Neural crest cell (in vitro differentiated cells): Measurements from ENCODE around the gene PHACTR2. TPM values are rescaled to one million over a fixed set of nuclear protein-coding genes. Genes with fewer than 3 reads are reported as not detected.
A peak's percentile ranks its signal among the peaks of the same experiment; 100 is the strongest.

Experiments used
- DNase-seq: peaks from one replicate; pipeline ENCODE4 v3.0.0; 2021; ENCODE audit warnings: low read depth, mixed read lengths, low spot score
- H3K27ac Mint-ChIP-seq: one replicate; pipeline ENCODE4 v1.8.0; 2021; ENCODE audit warnings: mild to moderate bottlenecking, mixed read lengths; ENCODE audit not compliant: unreplicated experiment
- H3K27me3 Mint-ChIP-seq: 2 replicates; pipeline ENCODE4 v1.8.0; 2021; ENCODE audit warnings: low read depth, mild to moderate bottlenecking, mixed read lengths
- H3K36me3 Mint-ChIP-seq: 2 replicates; pipeline ENCODE4 v1.8.0; 2021; ENCODE audit warnings: low read depth, mild to moderate bottlenecking, mixed read lengths
- H3K4me1 Mint-ChIP-seq: 2 replicates; pipeline ENCODE4 v1.8.0; 2021; ENCODE audit warnings: mixed read lengths
- H3K4me3 Mint-ChIP-seq: one replicate; pipeline ENCODE4 v1.8.0; 2021; ENCODE audit warnings: mild to moderate bottlenecking, mixed read lengths
- H3K9me3 Mint-ChIP-seq: 2 replicates; pipeline ENCODE4 v1.8.0; 2021; ENCODE audit warnings: mixed read lengths
- total RNA-seq: library from RNA; stranded (reverse); gene quantifications from 2 replicates; pipeline ENCODE4 v1.2.1, GENCODE V29; 2021
- TF ChIP-seq, protein P1 (sequence below): fragments of 200-600 bp; sonication (generic); conservative IDR thresholded peaks from 2 replicates; pipeline ENCODE4 v1.5.0; 2021; ENCODE audit warnings: antibody characterized with exemption, mild to moderate bottlenecking

PHACTR2 gene
- total RNA-seq, 1 donor from 2014 or later, result 15.1 TPM

DNA sequence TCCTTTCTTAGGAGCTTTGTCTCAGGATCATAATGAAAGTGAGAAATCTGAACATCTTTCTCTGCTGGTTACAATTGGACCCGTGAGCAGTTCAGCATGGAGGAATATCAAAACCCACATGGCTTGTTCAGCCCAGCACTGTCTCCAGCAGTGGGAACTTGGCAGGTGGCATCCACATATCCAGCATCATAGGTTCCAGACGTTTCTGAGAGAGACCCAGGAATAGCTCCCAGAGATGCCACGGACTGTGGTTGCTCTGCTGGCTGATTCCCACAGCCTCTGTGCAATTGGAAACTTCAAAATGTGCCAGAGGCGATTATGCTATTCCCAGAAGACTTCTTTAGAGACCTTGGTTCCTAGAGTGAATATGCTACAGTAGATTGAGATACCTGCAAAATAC, 76.4 kb downstream of the PHACTR2 start:
- H3K27me3 Mint-ChIP-seq, result no peaks in the 10 kb centered on the region
- no peak for DNase-seq
- peaks cover 3% of the 10 kb centered on the region for H3K36me3 Mint-ChIP-seq
- TF ChIP-seq, protein P1, sequence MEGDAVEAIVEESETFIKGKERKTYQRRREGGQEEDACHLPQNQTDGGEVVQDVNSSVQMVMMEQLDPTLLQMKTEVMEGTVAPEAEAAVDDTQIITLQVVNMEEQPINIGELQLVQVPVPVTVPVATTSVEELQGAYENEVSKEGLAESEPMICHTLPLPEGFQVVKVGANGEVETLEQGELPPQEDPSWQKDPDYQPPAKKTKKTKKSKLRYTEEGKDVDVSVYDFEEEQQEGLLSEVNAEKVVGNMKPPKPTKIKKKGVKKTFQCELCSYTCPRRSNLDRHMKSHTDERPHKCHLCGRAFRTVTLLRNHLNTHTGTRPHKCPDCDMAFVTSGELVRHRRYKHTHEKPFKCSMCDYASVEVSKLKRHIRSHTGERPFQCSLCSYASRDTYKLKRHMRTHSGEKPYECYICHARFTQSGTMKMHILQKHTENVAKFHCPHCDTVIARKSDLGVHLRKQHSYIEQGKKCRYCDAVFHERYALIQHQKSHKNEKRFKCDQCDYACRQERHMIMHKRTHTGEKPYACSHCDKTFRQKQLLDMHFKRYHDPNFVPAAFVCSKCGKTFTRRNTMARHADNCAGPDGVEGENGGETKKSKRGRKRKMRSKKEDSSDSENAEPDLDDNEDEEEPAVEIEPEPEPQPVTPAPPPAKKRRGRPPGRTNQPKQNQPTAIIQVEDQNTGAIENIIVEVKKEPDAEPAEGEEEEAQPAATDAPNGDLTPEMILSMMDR, result no peak
- H3K4me1 Mint-ChIP-seq, result peaks cover 17% of the 10 kb centered on the region
- H3K4me3 Mint-ChIP-seq, result no peak overlapping the region
- no peaks in the 10 kb centered on the region for H3K9me3 Mint-ChIP-seq
- H3K27ac Mint-ChIP-seq, result no peak overlapping the region

DNA sequence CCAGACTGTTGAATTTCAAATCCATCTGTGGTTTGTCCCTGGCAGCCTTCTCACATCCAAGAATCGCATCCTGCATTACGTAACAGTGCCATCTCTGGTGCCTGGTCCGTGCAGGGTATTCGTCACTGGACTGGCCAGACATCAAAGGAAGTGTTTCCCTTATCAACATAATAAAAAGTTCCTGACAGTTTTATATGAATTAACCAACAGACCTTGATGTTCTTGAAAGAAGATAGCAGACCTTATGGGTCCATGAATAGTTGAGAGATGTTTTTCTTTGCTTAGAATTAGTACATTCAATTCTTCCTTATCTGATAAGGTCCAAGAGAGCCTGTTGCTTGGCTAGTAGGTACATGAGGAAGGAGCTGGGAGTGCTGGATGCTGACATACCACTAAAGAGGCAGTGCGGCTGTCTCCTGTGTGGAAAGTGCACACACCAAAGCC, 77.6 kb downstream of the PHACTR2 start:
- Mint-ChIP-seq H3K27me3 (no peaks in the 10 kb centered on the region), H3K9me3 (no peaks in the 10 kb centered on the region), H3K36me3 (peaks cover 3% of the 10 kb centered on the region), H3K4me3 (no peak overlapping the region), H3K27ac (no peak overlapping the region), H3K4me1 (peaks cover 28% of the 10 kb centered on the region)
- no peak for DNase-seq
- TF ChIP-seq, protein P1, result no peak

DNA sequence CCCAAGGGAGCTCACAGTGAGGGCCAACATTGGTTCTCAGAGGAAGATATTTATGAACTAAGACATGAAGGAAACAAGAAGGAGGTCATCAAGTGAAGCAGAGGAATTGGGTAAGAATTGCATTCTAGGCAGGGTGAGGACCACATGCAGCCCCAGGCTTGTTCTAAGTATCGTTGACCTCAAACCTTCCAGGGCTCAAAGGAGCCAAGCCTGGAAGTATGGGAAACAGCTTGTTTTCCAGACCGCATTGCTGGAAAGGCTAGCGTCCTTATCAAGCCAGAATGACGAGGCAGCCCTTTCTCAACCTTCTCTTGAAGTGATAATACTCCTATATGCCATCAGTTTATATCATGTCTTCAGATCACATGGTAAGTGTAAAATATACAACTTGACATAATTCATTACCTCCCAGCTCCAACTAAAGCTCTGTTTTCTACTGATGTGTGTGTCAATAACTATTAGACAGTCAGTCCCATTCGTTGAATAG, 79.6 kb downstream of the PHACTR2 start:
- TF ChIP-seq, protein P1, result no peak
- DNase-seq, result no peak
- Mint-ChIP-seq H3K9me3 (no peaks in the 10 kb centered on the region), H3K27me3 (no peaks in the 10 kb centered on the region), H3K4me3 (no peak overlapping the region), H3K4me1 (peaks cover 18% of the 10 kb centered on the region), H3K36me3 (peaks cover 3% of the 10 kb centered on the region), H3K27ac (no peak overlapping the region)

DNA sequence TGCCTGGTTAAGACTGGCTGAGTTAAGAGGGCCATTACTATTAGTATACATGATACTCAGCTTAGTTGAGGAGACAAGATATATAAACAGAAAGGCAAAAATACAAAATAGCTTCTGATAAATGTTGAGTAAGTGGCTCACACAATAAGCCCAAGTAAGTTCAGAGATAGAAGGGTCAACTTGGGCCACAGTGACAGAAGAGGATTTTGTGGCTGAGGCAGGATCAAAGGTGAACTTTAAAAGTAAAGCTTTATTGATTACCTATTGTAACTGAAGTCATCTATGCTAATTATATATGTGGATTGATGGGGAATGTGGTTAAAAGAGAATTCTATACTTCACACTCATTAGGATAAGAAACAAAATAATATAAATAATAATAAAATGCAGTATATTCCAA, 80.8 kb downstream of the PHACTR2 start:
- no peak for DNase-seq
- TF ChIP-seq, protein P1, result no peak
- H3K9me3 Mint-ChIP-seq, result no peaks in the 10 kb centered on the region
- H3K27me3 Mint-ChIP-seq, result no peaks in the 10 kb centered on the region
- H3K4me1 Mint-ChIP-seq, result peaks cover 18% of the 10 kb centered on the region
- no peak overlapping the region for H3K27ac Mint-ChIP-seq
- peaks cover 3% of the 10 kb centered on the region for H3K36me3 Mint-ChIP-seq
- no peak overlapping the region for H3K4me3 Mint-ChIP-seq

GRCh38 chr6:143759666-143760065, 81.9 kb downstream of the PHACTR2 start:
- no peaks in the 10 kb centered on the region for H3K27me3 Mint-ChIP-seq
- no peak for DNase-seq
- H3K27ac Mint-ChIP-seq, result peak overlapping the region; percentile 75
- peaks cover 3% of the 10 kb centered on the region for H3K36me3 Mint-ChIP-seq
- H3K4me1 Mint-ChIP-seq, result peaks cover 19% of the 10 kb centered on the region
- TF ChIP-seq, protein P1, result no peak
- H3K9me3 Mint-ChIP-seq, result no peaks in the 10 kb centered on the region
- H3K4me3 Mint-ChIP-seq, result no peak overlapping the region
